GM19240 (cell line): ENCODE data around the gene NIPAL1.
"Not testable (repeated sequence)": the region's sequence is repeated elsewhere in the genome, so short reads cannot be mapped to it uniquely, and the experiment has no call there.

Experiments used
- DNase-seq: peaks from one replicate; pipeline ENCODE4 v3.0.0; 2011; ENCODE audit warnings: low spot score; ENCODE audit not compliant: insufficient read length

The NIPAL1 gene

GRCh38 chr4:48016141-48017107 is at the start of gene NIPAL1, which contains the start of gene CNGA1:
Gene NIPAL1 (plus strand): TSS chr4:48016772. CDS start chr4:48016840, 68 bp downstream.
Gene CNGA1 (minus strand): TSS chr4:48016681. CDS start chr4:47952689, 63,992 bp downstream.
- DNase-seq: peak; percentile 45

GRCh38 chr4:47968847-47969246 is 47.7 kb upstream of the NIPAL1 start:
- no peak for DNase-seq

DNA sequence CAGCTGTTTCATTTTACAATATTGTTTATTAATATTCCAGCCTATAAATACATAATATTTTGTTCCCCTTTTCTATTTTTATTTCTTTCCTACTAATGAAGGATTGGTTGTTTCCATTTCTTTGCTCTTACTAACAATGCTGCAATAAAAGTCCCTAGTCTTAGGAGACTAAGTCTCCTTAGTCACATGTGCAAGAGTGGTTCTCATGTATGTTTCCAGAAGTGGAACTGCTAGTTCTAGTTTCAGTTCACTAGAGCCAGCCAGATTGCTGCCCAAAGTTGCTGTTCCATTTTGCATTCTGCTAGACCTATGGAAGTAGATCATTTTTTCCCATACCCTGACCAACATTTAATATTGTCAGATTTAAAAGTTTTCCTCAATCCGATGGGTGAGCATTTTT is 44.4 kb upstream of the NIPAL1 start:
- no peak for DNase-seq

- DNase-seq: no peak
Measured at GRCh38 chr4:47972721-47973120, 43.9 kb upstream of the NIPAL1 start.

DNA sequence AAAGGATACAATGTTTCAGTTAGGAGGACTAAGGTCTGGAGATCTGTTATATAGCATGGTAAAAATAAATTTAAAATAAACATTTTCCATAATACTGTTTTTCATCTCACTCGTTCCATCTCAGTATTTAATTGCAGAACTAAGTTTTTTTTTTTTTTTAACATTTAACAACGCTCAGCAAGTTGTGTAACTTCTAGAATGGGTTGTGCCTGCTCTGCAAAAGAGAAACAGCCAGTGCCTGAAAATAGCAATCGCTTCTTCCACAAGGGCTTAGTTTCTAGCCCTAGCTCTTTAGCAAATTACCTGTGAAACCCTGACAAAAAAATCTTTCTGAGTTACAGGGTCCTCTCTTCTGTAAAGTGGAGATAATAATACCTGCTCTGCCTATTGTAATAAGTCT is 42.0 kb upstream of the NIPAL1 start:
- DNase-seq: no peak

- DNase-seq: no peak
Measured at GRCh38 chr4:47990145-47990544, 26.4 kb upstream of the NIPAL1 start.

- DNase-seq: not testable (repeated sequence)
Measured at GRCh38 chr4:47992475-47992874, 24.1 kb upstream of the NIPAL1 start.

DNA sequence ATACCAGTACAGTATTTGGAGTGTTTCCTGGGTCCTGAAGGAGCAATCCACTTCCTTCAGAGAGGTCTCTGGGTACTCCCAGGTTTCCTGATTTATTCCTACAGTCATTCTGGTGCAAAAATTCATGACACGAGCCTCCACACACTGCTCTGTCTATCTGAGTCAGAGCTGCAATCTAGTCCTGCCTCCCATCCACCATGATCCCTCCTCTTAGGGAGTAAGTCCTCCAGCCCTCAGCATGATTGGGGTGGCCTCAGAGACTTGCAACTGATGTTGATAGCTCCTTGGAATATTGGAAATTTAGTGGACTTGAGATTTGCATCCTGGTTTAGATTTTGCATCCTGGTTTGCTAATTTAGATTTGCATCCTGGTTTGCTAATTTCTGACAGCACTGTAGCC is 20.6 kb upstream of the NIPAL1 start:
- DNase-seq: no peak

DNA sequence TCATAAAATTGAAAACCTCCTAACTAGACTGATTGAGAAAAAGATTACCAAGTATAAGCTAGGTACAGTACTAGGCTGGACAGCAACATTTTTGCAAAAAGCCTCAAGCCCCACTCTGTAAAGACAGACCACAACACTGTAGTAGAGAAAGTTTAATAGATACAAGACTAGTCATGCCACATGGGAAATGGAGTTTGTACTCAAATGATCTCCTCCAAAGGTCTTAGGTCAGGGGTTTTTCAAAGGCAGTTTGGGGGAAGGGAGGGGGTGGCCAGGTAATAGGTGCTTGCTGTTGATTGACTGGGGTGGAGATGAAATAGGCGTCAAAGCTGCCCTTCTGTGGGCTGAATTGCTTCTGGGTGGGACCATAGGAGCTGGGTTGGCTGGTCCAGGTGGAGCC is 14.3 kb upstream of the NIPAL1 start:
- no peak for DNase-seq

DNA sequence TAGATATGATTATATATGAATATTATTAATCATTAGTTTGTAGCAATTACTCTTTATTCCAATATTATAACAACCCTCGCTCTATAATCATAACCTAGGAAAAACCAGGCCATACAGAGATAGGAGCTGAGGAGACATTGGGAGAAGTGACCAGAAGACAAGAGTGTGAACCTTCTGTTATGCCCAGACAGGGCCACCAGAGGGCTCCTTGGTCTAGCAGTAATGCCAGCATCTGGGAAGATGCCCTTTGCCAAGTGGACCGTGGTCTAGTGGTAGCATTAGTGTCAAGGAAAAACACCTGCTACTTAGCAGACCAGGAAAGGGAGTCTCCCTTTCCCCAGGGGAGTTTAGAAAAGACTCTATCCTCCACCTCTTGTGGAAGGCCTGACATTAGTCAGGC is 13.0 kb upstream of the NIPAL1 start:
- not testable (repeated sequence) for DNase-seq

DNA sequence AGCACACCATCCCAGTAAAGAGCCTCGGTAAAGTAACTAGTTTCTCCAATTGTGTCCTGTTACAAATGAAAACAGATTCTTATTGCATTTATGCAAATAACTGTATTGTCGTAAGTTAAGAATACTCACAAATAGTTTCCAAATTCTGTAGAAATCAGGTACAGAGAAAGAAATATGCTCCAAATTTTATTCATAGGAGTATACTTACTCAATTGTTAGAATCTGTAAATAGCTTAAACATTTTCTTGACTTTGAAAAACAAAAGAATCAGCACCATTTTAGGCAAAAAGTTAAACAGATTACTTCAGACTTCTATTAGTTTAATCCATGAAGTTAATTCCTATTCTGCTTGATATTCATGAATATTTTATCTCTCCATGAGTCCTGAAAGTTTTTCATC is 10.8 kb upstream of the NIPAL1 start:
- DNase-seq: no peak

DNA sequence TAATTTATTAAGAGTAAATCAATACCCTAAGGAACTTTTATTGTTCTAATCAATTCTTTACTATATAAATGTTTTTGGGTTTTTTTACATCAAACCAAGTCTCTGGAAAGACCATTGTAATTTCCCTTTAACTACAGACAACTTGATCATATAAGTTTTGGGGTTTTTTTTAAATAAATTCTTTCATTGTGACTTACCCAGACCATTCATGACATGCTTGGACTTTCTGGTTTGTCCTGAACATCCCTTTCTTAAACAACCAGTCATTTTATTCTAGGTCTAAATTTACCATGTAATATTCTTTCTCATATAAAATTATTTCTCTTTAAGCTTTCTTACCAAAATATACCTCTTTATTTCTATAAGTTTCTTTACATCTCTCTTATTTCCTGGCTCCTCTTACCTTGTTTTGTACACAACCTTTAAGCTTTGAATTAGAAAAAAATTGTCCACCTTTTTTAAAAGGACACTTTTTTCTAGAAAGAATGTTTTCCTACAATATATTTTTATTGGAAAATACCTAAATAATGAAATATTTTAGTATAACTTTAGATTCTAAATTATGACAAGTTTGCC is 8.5 kb upstream of the NIPAL1 start:
- DNase-seq: no peak

- DNase-seq: not testable (repeated sequence)
Measured at GRCh38 chr4:48010906-48011305, 5.7 kb upstream of the NIPAL1 start.

GRCh38 chr4:48011722-48012121 is 4.8 kb upstream of the NIPAL1 start:
- DNase-seq: no peak

DNA sequence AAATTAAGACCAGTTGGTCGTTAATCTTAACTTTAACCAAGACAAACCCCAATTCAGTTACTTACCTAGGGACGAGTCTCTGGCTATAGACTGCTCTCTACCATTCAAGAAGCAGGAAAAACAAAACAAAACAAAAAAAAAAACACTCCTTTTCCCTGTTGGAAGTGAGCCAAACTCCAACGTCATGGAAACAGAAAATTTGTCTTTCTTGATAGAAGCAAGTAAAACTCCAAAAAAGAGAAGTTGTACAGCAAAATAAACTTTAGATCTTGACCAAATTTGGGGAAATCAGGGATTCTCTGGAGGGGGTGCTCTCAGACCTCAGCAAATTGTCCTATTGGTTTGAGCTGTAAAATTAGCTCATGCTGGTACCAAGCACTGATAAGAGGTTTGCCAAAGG is 3.7 kb upstream of the NIPAL1 start:
- no peak for DNase-seq

DNA sequence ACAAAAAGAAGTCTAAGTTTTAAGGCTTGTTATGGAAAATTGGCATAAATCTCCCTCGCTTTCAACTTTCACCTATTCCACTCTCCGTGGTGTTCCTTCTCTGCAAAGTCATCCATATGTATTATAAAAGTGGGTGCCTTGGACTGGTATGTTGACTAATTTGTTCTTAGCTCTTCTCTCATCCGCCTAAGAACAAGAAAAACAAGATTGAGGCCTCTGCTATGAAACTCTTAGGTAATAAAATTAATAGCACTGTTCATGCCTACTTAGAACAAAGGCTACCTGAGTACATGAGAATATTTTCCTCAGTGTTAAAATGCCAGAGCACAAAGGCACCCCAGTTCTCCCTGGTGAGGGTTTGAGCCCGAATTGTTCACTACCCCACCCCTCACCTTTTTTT is 1.4 kb upstream of the NIPAL1 start:
- no peak for DNase-seq

- DNase-seq: no peak
Measured at GRCh38 chr4:48015678-48016077, 894 bp upstream of the NIPAL1 start.

- no peak for DNase-seq
Measured at GRCh38 chr4:48017108-48017571, 568 bp downstream of the NIPAL1 start.

DNA sequence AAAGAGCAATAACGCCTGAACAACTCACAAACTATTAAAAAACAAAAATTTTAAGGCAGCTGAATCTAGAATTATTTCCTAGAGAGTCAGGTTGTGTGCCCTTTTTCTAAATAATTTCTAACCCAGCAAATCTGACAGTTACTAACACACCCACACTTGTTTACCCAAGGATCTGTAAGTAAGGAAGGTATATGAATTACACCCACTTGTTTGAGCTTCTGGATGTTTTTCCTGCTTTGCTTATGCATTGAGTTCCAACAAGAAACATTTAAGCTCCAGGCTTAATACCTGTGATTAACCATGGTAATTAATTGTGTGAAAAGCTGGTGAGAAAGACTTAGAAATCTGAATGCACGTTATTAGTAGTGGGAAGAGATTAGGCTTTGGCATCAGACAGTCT is 1.5 kb downstream of the NIPAL1 start:
- DNase-seq: no peak

DNA sequence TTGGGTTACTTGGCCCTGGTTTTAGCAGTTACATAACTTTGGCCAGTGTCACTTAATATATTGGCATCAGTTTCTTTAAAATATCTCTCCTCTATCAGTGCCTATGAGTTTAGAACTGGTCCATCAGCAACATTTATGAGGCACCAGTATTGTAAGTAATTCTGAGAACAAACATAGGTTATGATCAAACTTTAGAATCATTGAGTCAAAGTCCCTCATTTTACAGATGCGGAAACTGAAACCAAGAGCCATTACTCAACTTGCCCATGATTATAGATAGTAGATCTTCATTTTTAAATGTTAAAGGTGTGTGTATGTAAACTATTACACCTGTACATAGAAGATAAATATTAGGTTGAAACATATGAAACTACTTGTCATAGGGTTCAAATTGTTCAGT is 4.5 kb downstream of the NIPAL1 start:
- DNase-seq: no peak

DNA sequence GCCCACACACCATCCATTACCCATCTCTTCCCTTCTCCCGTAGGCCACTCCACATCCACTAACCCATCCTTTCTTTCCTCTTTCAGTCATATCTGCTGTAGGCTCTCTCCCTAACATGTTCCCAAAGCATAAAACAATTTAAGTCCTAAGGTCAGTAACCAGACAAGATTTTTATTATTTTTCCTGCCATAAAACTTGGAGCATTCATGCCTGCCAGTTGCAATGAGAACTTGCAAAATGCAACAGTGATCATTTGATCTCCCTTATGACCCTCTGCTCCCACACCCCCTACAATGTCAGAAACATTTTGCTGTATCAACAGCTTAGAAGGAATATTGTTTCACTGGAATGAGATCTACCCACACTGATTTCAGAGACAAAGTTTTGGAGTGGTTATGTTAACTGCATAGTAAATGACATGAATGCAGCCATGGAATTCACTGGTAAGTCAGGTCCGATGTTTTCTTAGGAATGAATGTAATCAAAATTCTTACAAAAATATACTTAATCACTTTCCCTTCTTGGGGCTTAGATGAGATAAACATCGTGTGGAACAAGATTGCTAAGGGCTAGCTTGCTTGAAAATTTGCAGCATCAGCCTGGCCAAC is 5.7 kb downstream of the NIPAL1 start:
- no peak for DNase-seq

GRCh38 chr4:48024522-48024921 is 8.0 kb downstream of the NIPAL1 start:
- DNase-seq: no peak
